Thyroid gland (tissue), 4 donors: ENCODE measurements around the gene PMP22.

Source experiments
- CTCF ChIP-seq, 6 experiments: fragments of 200-600 bp in 3 of 6; fragments of 450-650 bp in 3 of 6; sonication (generic) in 3 of 6; IDR thresholded peaks; one replicate each; pipeline ENCODE4 v1.5.1; 2016 to 2019; ENCODE audit warnings: antibody characterized with exemption in 6 of 6, mild to moderate bottlenecking in 2 of 6, inconsistent platforms in 1 of 6, moderate library complexity in 1 of 6
- POLR2A ChIP-seq, 2 donors: fragments of 450-650 bp; IDR thresholded peaks; one replicate each; pipeline ENCODE4 v1.6.1; 2017; ENCODE audit warnings: antibody characterized with exemption in 2 of 2, mild to moderate bottlenecking in 2 of 2, moderate library complexity in 1 of 2

- TF ChIP-seq POLR2A (IDR thresholded peaks at IDR 0.05) (no peak), CTCF (IDR thresholded peaks at IDR 0.05) (no peak)
Measured at GRCh38 chr17:15230866-15231265, 34.3 kb downstream of the PMP22 start.
